IPS DF 6.9 (cell line): ENCODE results near the gene POU3F2.

ENCODE experiments used
- DNase-seq: peaks from one replicate; pipeline ENCODE4 v3.0.0-alpha.2; 2013; ENCODE audit warnings: low read depth, low spot score
- H3K27ac ChIP-seq: one replicate; pipeline ENCODE4 v1.5.1; 2013; ENCODE audit warnings: low read length, control low read depth
- H3K27me3 ChIP-seq: 2 replicates; pipeline ENCODE4 v1.6.1; 2013; ENCODE audit warnings: mild to moderate bottlenecking, low read length; ENCODE audit not compliant: control insufficient read depth, insufficient read depth
- H3K36me3 ChIP-seq: 2 replicates; pipeline ENCODE4 v1.6.1; 2013; ENCODE audit warnings: low read length; ENCODE audit not compliant: control insufficient read depth, insufficient read depth
- H3K4me1 ChIP-seq: 2 replicates; pipeline ENCODE4 v1.6.1; 2013; ENCODE audit warnings: low read length; ENCODE audit not compliant: control insufficient read depth, insufficient read depth
- H3K4me3 ChIP-seq: 2 replicates; pipeline ENCODE4 v1.5.1; 2013; ENCODE audit warnings: mild to moderate bottlenecking, low read length
- H3K9me3 ChIP-seq: 2 replicates; pipeline ENCODE4 v1.6.1; 2013; ENCODE audit warnings: low read length, inconsistent platforms; ENCODE audit not compliant: control insufficient read depth, insufficient read depth
- WGBS: extraction: QIAGEN DNeasy Blood & Tissue Kit; methylation state at CpG from one replicate; pipeline ENCODE4 v1.1.7; 2013; ENCODE audit warnings: mixed read lengths, missing lambda C conversion rate; ENCODE audit not compliant: insufficient read length, insufficient coverage; 5-methylcytosine and 5-hydroxymethylcytosine counted together

The POU3F2 gene

DNA sequence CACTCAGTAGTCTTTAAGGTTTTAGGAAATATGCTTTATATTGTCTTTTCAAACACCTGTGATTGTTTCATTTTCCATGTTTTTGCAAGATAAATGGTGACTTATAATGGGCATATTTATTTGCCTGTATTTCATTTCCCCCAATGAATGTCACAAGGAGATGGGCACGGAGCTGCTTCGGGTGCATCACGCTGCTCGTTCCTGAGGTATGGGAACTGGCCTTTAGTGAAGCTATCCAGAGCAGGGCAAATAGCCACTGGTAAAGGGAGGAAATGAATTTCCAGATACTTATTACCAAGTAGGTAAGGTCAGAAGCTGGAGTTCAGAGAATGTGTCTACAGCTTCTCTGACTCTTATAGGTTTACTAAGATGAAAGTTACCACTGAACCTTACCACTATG is 3.7 kb downstream of the POU3F2 start:
- no CpG with 5 or more reads among the region's 4 CpGs for WGBS
- H3K9me3 ChIP-seq: no peaks in the 10 kb centered on the region
- H3K27ac ChIP-seq: no peak overlapping the region
- H3K27me3 ChIP-seq: peaks cover 61% of the 10 kb centered on the region
- no peak overlapping the region for H3K4me3 ChIP-seq
- peaks cover under 1% of the 10 kb centered on the region; the same call in 1 of the 2 replicates for H3K4me1 ChIP-seq
- no peak for DNase-seq
- no peaks in the 10 kb centered on the region for H3K36me3 ChIP-seq

DNA sequence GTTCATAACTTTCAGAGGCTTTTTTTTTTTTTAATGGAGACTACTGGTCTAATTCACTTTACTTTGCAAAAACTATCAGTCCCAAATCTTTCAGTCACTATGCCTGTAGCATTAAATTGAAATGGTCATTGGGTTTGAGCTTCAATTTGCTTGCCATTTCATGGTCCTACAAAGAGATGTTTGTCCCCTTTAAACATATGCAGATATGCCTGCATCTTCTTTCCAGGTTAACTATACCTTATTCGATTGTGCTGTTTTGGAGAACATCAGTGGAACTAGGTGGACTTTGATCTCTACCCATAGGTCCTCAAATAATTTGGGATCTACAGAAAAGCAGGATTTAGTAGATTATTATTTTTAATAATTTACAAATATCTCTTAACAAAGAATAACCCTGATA is 4.6 kb downstream of the POU3F2 start:
- H3K27me3 ChIP-seq: peaks cover 61% of the 10 kb centered on the region
- no peaks in the 10 kb centered on the region for H3K9me3 ChIP-seq
- DNase-seq: no peak
- H3K4me1 ChIP-seq: no peaks in the 10 kb centered on the region; the same call in 1 of the 2 replicates
- no peaks in the 10 kb centered on the region for H3K36me3 ChIP-seq
- no peak overlapping the region for H3K4me3 ChIP-seq
- H3K27ac ChIP-seq: no peak overlapping the region
- WGBS: no CpG with 5 or more reads among the region's 1 CpG

- WGBS: no CpG with 5 or more reads among the region's 5 CpGs
- Histone ChIP-seq H3K36me3 (no peaks in the 10 kb centered on the region), H3K4me3 (no peak overlapping the region), H3K4me1 (no peaks in the 10 kb centered on the region; the same call in 1 of the 2 replicates), H3K27ac (no peak overlapping the region), H3K27me3 (peaks cover 69% of the 10 kb centered on the region), H3K9me3 (no peaks in the 10 kb centered on the region)
- DNase-seq: no peak
These were observed 5.5 kb downstream of the POU3F2 start for GRCh38 chr6:98839781-98840361.

DNA sequence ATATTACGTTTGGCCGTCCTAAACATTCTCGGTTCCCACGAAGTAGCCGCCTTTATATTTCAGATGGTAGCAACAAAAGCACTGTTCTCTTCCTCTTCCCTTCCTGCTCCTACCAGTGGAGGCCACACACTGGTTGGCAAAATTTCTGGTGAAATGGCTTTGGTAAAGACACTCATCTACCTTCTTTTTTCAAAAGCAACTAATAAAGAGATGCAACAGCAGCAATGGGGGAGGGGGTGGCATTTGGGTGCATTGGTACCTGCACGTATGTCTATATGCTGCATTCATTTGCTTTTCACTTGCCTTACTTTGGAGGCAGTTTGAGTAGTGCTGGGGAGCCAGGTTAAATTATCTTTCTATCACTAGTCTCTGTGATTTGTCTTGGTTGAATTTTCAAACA is 6.0 kb downstream of the POU3F2 start:
- no peaks in the 10 kb centered on the region; the same call in 1 of the 2 replicates for H3K4me1 ChIP-seq
- H3K27ac ChIP-seq: no peak overlapping the region
- peaks cover 67% of the 10 kb centered on the region for H3K27me3 ChIP-seq
- no peaks in the 10 kb centered on the region for H3K36me3 ChIP-seq
- no peak for DNase-seq
- WGBS: no CpG with 5 or more reads among the region's 6 CpGs
- no peak overlapping the region for H3K4me3 ChIP-seq
- no peaks in the 10 kb centered on the region for H3K9me3 ChIP-seq

- no peaks in the 10 kb centered on the region for H3K4me1 ChIP-seq
- H3K27ac ChIP-seq: no peak overlapping the region
- H3K9me3 ChIP-seq: no peaks in the 10 kb centered on the region
- peaks cover 60% of the 10 kb centered on the region for H3K27me3 ChIP-seq
- H3K36me3 ChIP-seq: no peaks in the 10 kb centered on the region
- no peak overlapping the region for H3K4me3 ChIP-seq
- no peak for DNase-seq
These were observed 6.7 kb downstream of the POU3F2 start for GRCh38 chr6:98840996-98841513.

DNA sequence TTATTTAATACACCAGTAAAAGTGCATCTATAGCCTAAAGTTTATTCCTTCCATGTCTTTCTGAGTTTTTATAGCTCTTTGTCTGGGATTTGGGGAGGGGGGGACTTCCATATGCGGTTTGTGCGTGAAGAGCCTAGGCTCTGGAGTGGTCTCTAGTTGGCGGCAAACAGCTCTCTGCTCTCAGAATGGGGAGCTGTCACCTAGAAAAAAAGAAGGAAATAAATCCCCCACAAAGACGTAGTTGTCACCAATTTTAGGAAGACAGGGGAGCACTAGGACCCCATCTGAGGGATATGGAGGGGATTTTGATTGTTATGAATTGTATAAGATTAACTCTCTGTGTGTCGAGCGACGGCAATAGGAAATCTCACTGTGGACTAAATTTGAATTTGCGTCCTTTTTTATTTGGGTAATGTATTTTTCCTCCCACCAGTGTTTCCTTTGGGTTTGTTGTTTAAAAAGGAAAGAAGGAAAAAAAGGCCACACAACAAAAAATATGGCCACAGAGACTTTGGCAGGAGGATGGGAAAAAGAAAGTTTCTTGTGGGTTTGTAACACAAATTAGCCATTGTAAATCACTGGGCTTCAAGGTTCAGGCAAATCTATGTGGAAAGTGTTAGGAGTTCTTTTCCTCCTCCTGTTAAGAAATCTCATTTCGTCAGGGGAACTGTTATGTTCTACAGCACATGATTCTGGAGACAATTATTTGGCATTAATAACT is 7.4 kb downstream of the POU3F2 start:
- no peaks in the 10 kb centered on the region for H3K9me3 ChIP-seq
- no peak for DNase-seq
- H3K27me3 ChIP-seq: peaks cover 58% of the 10 kb centered on the region
- H3K36me3 ChIP-seq: no peaks in the 10 kb centered on the region
- H3K4me3 ChIP-seq: no peak overlapping the region
- no CpG with 5 or more reads among the region's 9 CpGs for WGBS
- no peaks in the 10 kb centered on the region for H3K4me1 ChIP-seq
- H3K27ac ChIP-seq: no peak overlapping the region

GRCh38 chr6:98842342-98843180 is 8.2 kb downstream of the POU3F2 start:
- no peak overlapping the region for H3K27ac ChIP-seq
- H3K4me3 ChIP-seq: no peak overlapping the region; the same call in 1 of the 2 replicates
- no peaks in the 10 kb centered on the region for H3K36me3 ChIP-seq
- peaks cover 61% of the 10 kb centered on the region for H3K27me3 ChIP-seq
- H3K9me3 ChIP-seq: no peaks in the 10 kb centered on the region
- DNase-seq: no peak
- WGBS: no CpG with 5 or more reads among the region's 44 CpGs
- no peaks in the 10 kb centered on the region for H3K4me1 ChIP-seq

- Histone ChIP-seq H3K4me3 (peak overlapping the region; percentile 26; the same call in 1 of the 2 replicates), H3K36me3 (no peaks in the 10 kb centered on the region), H3K27me3 (peaks cover 65% of the 10 kb centered on the region), H3K4me1 (no peaks in the 10 kb centered on the region; the same call in 1 of the 2 replicates), H3K9me3 (no peaks in the 10 kb centered on the region), H3K27ac (no peak overlapping the region)
- no peak for DNase-seq
- no CpG with 5 or more reads among the region's 53 CpGs for WGBS
These were observed 9.2 kb downstream of the POU3F2 start for GRCh38 chr6:98843271-98844243.

DNA sequence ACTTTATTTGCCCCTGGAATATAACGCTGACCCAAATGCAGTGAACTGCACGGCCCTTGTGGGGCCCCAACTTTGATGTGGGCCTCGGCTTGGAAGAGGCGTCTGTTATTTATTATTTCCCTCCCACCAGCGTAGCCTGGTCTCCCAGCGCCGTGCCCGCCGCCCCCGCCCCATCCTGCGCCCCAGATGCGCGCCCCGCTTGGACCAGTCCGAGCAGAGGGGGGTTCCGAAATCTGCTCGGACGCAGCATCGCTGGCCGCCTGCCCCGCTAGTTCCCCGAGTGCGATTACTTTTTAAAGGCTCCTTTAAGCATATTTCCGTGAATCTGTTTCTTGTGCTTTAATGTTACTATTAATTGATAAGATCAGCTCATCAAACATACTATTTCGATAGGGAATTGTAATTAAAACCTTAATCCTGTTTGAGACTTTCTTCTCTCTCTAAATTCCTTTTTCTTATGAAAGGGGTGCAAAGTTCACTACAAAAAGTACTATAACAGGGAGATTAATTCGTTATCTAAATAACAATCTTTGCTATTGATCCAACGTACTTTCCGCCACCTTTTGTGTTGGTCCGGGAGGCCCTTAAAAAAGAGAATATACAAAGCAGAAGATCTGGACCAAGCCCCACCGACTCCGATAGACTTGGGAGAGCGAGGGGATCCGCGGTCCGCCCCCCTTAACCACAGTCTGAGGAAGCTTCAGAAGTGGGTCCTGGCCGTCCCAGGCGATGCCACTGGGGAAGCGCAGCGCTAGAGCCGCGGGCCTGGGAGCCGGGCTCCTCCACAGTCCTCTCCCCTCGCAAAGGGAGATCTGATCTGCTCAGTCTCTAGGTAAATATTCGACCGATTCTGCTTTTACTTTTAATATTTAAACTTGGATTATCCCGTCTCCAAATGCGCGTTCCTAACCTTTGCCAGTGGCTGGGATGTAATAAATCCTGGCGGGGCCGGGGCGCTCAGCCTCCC is 10.2 kb downstream of the POU3F2 start:
- H3K4me3 ChIP-seq: peak overlapping the region; percentile 31; the same call in 1 of the 2 replicates
- no peak overlapping the region for H3K27ac ChIP-seq
- H3K27me3 ChIP-seq: peaks cover 70% of the 10 kb centered on the region
- H3K36me3 ChIP-seq: no peaks in the 10 kb centered on the region
- no peaks in the 10 kb centered on the region; the same call in 1 of the 2 replicates for H3K4me1 ChIP-seq
- no peaks in the 10 kb centered on the region for H3K9me3 ChIP-seq
- no CpG with 5 or more reads among the region's 51 CpGs for WGBS
- DNase-seq: no peak
